Caki2 (cell line): ENCODE measurements around the gene NEAT1. TPM values are rescaled to one million over a fixed set of nuclear protein-coding genes. Genes with fewer than 3 reads are reported as not detected.

Source experiments
- DNase-seq: peaks from one replicate; pipeline ENCODE4 v3.0.0-alpha.2; 2015; ENCODE audit warnings: low read depth
- in situ Hi-C: cut with HindIII; loops from 2 replicates; pipeline ENCODE4 v1.10.0; 2016; ENCODE audit warnings: low sequenced_read_pairs, low pct_unique_long_range_greater_than_20kb, mixed read lengths
- total RNA-seq: library from RNA; depleted of rRNA; stranded (reverse); fragments of >200 nt; shearing (Covaris generic); gene quantifications from 2 replicates; pipeline ENCODE4 v1.2.3, GENCODE V29; 2014; ENCODE audit warnings: low replicate concordance; rRNA removed

Gene NEAT1
- total RNA-seq, 1 experiment from 2014 or later, result 2.3 TPM

- in situ Hi-C loops, result no loop called here
- peak; percentile 100 for DNase-seq
Measured at GRCh38 chr11:65487467-65488272, 65.1 kb downstream of the NEAT1 start.

GRCh38 chr11:65488273-65489034 is 65.9 kb downstream of the NEAT1 start:
- DNase-seq, result peak; percentile 85
- in situ Hi-C loops, result no loop called here

GRCh38 chr11:65489035-65489705 is 66.6 kb downstream of the NEAT1 start:
- in situ Hi-C loops, result no loop called here
- DNase-seq, result peak; percentile 89

- no peak for DNase-seq
Measured at GRCh38 chr11:65489706-65490320, 67.2 kb downstream of the NEAT1 start.

GRCh38 chr11:65491163-65491465 is 68.5 kb downstream of the NEAT1 start:
- in situ Hi-C loops, result no loop called here

More at GRCh38 chr11:65489706-65490320, 67.2 kb downstream of the NEAT1 start:
- in situ Hi-C loops, result no loop called here

GRCh38 chr11:65491614-65492386 is 69.2 kb downstream of the NEAT1 start:
- in situ Hi-C loops, result no loop called here
- DNase-seq, result peak; percentile 96

More at GRCh38 chr11:65491163-65491465, 68.5 kb downstream of the NEAT1 start:
- DNase-seq, result no peak

GRCh38 chr11:65492387-65492636 is 69.7 kb downstream of the NEAT1 start:
- in situ Hi-C loops, result no loop called here
- DNase-seq, result no peak

GRCh38 chr11:65492637-65493366 is 70.2 kb downstream of the NEAT1 start:
- in situ Hi-C loops, result no loop called here
- peak; percentile 90 for DNase-seq

- in situ Hi-C loops, result no loop called here
- peak; percentile 80 for DNase-seq
Measured at GRCh38 chr11:65493367-65494176, 71.0 kb downstream of the NEAT1 start.

Other genes with a start within 250 kb of the NEAT1 start
- 67.8 and 128 TPM in 2 replicates for gene CAPN1, start 240.9 kb upstream of the NEAT1 start, total RNA-seq
- 8.7 and 15.5 TPM in 2 replicates for gene POLA2, start 160.8 kb upstream of the NEAT1 start, total RNA-seq
- gene CDC42EP2, start 107.9 kb upstream of the NEAT1 start, total RNA-seq, result 4.6 TPM in 1 of 2 replicates, not detected in the other
- 29.8 and 61.4 TPM in 2 replicates for gene DPF2, start 88.9 kb upstream of the NEAT1 start, total RNA-seq
- gene TIGD3, start 68.0 kb upstream of the NEAT1 start, total RNA-seq, result 0.23 and 1.5 TPM in 2 replicates
- 1.1 and 2.3 TPM in 2 replicates for gene SLC25A45, start 40.2 kb upstream of the NEAT1 start, total RNA-seq
- gene FRMD8, start 36.2 kb upstream of the NEAT1 start, total RNA-seq, result 24.8 and 35.5 TPM in 2 replicates
- 107 and 234 TPM in 2 replicates for gene MALAT1, start 76.2 kb downstream of the NEAT1 start, total RNA-seq
- gene SCYL1, start 102.3 kb downstream of the NEAT1 start, total RNA-seq, result 42.2 and 58.0 TPM in 2 replicates
- gene LTBP3, start 135.6 kb downstream of the NEAT1 start, total RNA-seq, result 74.6 and 77.7 TPM in 2 replicates
- gene ZNRD2, start 147.7 kb downstream of the NEAT1 start, total RNA-seq, result 90.4 and 96.5 TPM in 2 replicates
- gene FAM89B, start 149.7 kb downstream of the NEAT1 start, total RNA-seq, result 18.4 and 53.5 TPM in 2 replicates
- 35.3 and 39.2 TPM in 2 replicates for gene EHBP1L1, start 153.3 kb downstream of the NEAT1 start, total RNA-seq
- not detected in 2 replicates for gene KCNK7, start 173.0 kb downstream of the NEAT1 start, total RNA-seq
- 37.2 and 40.0 TPM in 2 replicates for gene MAP3K11, start 191.4 kb downstream of the NEAT1 start, total RNA-seq
- gene PCNX3, start 193.0 kb downstream of the NEAT1 start, total RNA-seq, result 20.8 and 22.8 TPM in 2 replicates
- gene SIPA1, start 215.3 kb downstream of the NEAT1 start, total RNA-seq, result 12.2 and 34.4 TPM in 2 replicates
- gene RELA, start 240.1 kb downstream of the NEAT1 start, total RNA-seq, result 36.3 and 49.7 TPM in 2 replicates